Islet precursor cell (in vitro differentiated cells): ENCODE results near the gene LNX2.

ENCODE experiments used
- DNase-seq: peaks from one replicate; pipeline ENCODE4 v3.0.0-alpha.2; 2018

LNX2 gene

GRCh38 chr13:27620377-27621115, at the start of gene LNX2:
LNX2 (minus strand) TSS chr13:27620529; CDS start chr13:27581703, 38,826 bp downstream.
- peak; percentile 99 for DNase-seq

DNA sequence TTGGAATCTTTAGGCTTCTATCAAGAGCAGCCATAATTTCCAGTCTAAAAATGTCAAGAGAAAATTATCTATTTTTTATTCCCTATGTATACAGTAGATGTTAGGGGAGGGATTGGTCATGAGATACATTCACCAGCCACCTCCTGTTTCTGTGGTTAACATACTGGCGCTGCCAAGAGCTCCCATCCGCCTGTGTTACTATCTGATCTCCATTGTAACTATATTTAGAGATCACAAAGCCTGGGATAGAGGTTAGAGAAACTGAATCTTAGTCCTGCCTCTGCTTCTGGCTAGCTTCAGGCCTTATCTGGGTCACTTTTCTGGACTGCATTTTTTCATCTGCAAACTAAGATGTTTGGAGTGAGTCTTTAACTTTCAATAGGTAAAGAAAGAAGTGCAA, 47.6 kb upstream of the LNX2 start:
- DNase-seq: no peak

- no peak for DNase-seq
These were observed 46.6 kb upstream of the LNX2 start for GRCh38 chr13:27666951-27667350.

DNA sequence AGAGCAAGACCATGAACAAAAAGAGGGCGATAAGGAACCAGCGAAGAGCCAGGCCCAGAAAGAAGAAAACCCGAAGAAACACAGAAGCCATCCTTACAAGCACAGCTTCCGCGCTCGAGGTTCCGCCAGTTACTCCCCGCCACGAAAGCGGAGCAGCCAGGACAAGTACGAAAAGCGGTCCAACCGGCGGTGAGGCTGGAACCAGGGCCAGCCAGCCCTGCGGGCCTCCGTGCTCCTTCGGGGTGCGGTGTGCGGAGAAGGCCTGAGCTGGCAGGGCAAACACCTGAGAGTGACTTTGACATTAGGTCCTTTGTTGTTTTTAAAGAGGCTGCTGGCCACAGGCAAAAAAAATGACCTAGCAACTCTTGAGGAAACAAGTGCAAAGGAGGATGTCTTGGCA, 45.4 kb upstream of the LNX2 start:
- DNase-seq: no peak

DNA sequence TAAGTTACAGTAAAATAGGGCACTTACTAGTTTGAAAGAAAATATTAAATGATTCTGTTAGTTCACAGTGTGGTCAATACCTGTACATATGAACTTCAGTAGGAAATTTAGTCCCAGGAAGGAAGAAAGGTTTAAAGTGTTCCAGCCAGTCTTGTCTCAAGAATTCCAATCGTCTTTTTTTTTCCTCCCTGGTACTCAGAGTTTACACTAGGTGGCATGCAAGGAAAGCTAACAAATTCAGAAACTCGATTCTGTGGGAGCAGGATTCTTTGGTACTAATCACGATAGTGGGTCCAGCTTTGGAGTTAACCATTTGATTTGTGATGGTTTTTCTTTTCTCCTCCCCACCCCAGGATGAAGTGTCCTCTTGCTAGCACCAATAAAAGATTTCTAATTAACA, 45.0 kb upstream of the LNX2 start:
- no peak for DNase-seq

- peak; percentile 58 for DNase-seq
These were observed 43.6 kb upstream of the LNX2 start for GRCh38 chr13:27663947-27664346.

GRCh38 chr13:27662738-27663470, 42.6 kb upstream of the LNX2 start:
- DNase-seq: no peak

GRCh38 chr13:27661017-27661416, 40.7 kb upstream of the LNX2 start:
- no peak for DNase-seq

GRCh38 chr13:27660511-27660910, 40.2 kb upstream of the LNX2 start:
- DNase-seq: no peak

- no peak for DNase-seq
These were observed 39.0 kb upstream of the LNX2 start for GRCh38 chr13:27659145-27659865.

DNA sequence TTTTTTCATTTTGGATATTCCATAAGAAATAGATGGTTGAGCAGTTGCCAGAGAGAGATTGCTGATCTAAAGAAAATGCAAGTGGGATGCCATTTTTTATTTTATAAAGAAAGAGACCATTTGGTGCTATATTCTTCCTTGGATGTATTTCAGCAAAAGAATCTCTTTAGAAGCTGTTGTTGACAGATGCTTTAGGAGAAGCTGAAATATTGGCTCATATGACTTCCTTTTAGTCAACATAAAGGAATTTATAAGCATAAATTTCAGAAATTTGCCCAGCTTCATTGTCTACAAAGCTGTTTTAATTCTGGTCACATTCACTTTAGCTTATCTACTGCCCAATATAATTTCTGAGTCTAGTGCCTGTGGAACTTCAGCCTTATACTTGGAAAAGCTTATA, 38.2 kb upstream of the LNX2 start:
- DNase-seq: no peak

GRCh38 chr13:27657724-27658123, 37.4 kb upstream of the LNX2 start:
- DNase-seq: no peak

- DNase-seq: no peak
These were observed 34.5 kb upstream of the LNX2 start for GRCh38 chr13:27654816-27655215.

GRCh38 chr13:27654059-27654458, 33.7 kb upstream of the LNX2 start:
- no peak for DNase-seq

GRCh38 chr13:27650312-27650711, 30.0 kb upstream of the LNX2 start:
- no peak for DNase-seq

DNA sequence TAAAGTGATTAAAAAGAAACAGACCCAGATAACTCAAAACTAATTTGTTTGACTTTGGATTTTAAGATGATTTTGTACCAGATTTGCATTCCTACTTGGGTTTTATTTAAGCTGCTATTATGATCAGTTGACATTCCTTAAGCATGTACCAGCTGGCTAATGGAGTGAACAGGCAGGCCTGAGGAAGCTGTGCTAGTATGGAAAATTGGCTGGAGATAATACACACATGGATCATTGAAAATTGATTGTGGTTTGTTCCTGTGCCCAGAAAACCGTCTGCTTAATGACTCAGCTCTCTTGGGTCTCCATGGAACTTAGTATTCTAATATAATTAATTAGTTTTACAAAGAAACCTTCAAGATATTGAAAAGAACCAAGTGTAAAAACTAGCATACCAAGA, 24.0 kb upstream of the LNX2 start:
- DNase-seq: no peak

GRCh38 chr13:27643334-27644132, 23.2 kb upstream of the LNX2 start:
- DNase-seq: no peak

GRCh38 chr13:27641711-27642502, 21.6 kb upstream of the LNX2 start:
- no peak for DNase-seq

DNA sequence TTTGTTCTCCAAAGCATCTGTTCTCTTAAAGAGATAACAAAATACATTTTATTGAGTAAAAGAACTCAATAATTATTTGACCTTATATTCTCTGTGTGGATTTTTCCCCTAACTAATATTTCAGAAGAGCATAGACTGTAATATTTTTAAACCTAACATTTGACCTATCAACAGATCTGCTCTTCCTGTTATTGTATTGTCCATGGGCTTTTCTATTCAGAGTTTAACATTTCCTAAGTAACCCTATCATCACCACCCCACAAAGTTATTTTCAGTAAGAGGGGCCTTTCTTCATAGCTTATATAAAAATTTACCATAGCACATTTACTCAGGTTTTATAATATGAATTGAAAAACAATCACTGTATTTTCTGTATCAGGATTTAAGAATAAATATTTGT, 18.9 kb upstream of the LNX2 start:
- DNase-seq: no peak

GRCh38 chr13:27638521-27638920, 18.2 kb upstream of the LNX2 start:
- no peak for DNase-seq

- DNase-seq: no peak
These were observed 17.7 kb upstream of the LNX2 start for GRCh38 chr13:27638001-27638400.

DNA sequence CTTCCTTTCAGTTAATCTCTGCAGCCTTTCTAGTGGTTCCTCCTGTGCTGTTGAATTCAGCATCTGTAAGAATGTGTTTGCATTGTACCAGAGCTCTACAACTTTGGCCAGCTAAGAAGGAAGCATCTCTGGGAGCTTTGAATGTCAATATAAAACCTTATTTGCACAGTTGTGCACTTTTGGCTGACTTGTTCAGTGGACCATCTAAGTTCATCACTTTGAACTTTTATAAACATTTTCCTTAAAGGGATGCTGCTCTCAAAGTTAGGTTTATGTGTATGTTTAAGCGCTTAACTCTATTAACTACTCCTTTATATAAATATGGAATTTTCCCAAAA, 16.9 kb upstream of the LNX2 start:
- no peak for DNase-seq
